IMR-90 (cell line): Measurements from ENCODE around the gene SPARC. TPM values are rescaled to one million over a fixed set of nuclear protein-coding genes. Genes with fewer than 3 reads are reported as not detected.
A peak's percentile ranks its signal among the peaks of the same experiment; 100 is the strongest.

Experiments used
- ATAC-seq: fragments of 200-7000 bp; cut with Tn5 transposase; 2 replicates; pipeline ENCODE4 v1.9.1; 2020; ENCODE audit warnings: low read depth, mild to moderate bottlenecking, moderate library complexity
- BruUV-seq: library from RNA; stranded (reverse); fragments of 400-500 nt; replicated peaks from 2 replicates; lab custom pipeline; 2021; lab: Mats Ljungman, UMichigan
- CTCF ChIA-PET: fragments of 300-600 bp; formaldehyde crosslinking; extraction: SDS; loops from one replicate; lab custom pipeline; 2021; ENCODE audit warnings: antibody characterized with exemption; lab: Yijun Ruan, JAX
- POLR2A ChIA-PET: fragments of 300-600 bp; sonication (Branson Sonifier 250); formaldehyde crosslinking; loops from one replicate; lab custom pipeline; 2022; ENCODE audit warnings: antibody characterized with exemption; ENCODE audit not compliant: unreplicated experiment; lab: Charles Lee
- DNase-seq: peaks from one replicate; pipeline ENCODE4 v3.0.0; 2013
- H2AFZ ChIP-seq: replicated peaks from 2 replicates; pipeline ENCODE3; 2013; ENCODE audit warnings: low read length, mild to moderate bottlenecking; ENCODE audit not compliant: poor library complexity
- H2AK5ac ChIP-seq: 2 replicates; pipeline ENCODE4 v1.6.1; 2013; ENCODE audit warnings: low read depth, low read length, inconsistent platforms
- H2AK9ac ChIP-seq: replicated peaks from 2 replicates; pipeline ENCODE3; 2013; ENCODE audit warnings: mild to moderate bottlenecking, low read depth, low read length, moderate library complexity; ENCODE audit not compliant: poor library complexity
- H2BK120ac ChIP-seq: 2 replicates; pipeline ENCODE4 v1.6.1; 2013; ENCODE audit warnings: low read depth, low read length, inconsistent platforms
- H2BK15ac ChIP-seq: 3 replicates; pipeline ENCODE4 v1.6.1; 2013; ENCODE audit warnings: low read depth, low read length, inconsistent platforms
- H2BK20ac ChIP-seq: 2 replicates; pipeline ENCODE4 v1.6.1; 2013; ENCODE audit warnings: low read depth, mild to moderate bottlenecking, inconsistent platforms, low read length, moderate library complexity
- H2BK5ac ChIP-seq: 2 replicates; pipeline ENCODE4 v1.6.1; 2013; ENCODE audit warnings: mild to moderate bottlenecking, low read depth, low read length, inconsistent platforms; ENCODE audit not compliant: poor library complexity, severe bottlenecking
- H3K14ac ChIP-seq: replicated peaks from 2 replicates; pipeline ENCODE4 v1.6.1; 2013; ENCODE audit warnings: low read depth, low read length, inconsistent platforms
- H3K18ac ChIP-seq: 2 replicates; pipeline ENCODE4 v1.6.1; 2013; ENCODE audit warnings: low read depth, low read length, control low read depth
- H3K23ac ChIP-seq: 2 replicates; pipeline ENCODE4 v1.6.1; 2013; ENCODE audit warnings: low read depth, low read length, inconsistent platforms
- H3K27ac ChIP-seq: 2 replicates; pipeline ENCODE4 v1.5.1; 2013; ENCODE audit warnings: mild to moderate bottlenecking, control low read depth, low read length; ENCODE audit not compliant: insufficient read depth
- H3K27me3 ChIP-seq: 2 replicates; pipeline ENCODE4 v1.6.1; 2013; ENCODE audit warnings: low read length; ENCODE audit not compliant: control insufficient read depth, insufficient read depth
- H3K36me3 ChIP-seq: 2 replicates; pipeline ENCODE4 v1.6.1; 2013; ENCODE audit warnings: low read length, mixed read lengths; ENCODE audit not compliant: control insufficient read depth, insufficient read depth
- H3K4ac ChIP-seq: 2 replicates; pipeline ENCODE4 v1.6.1; 2013; ENCODE audit warnings: low read depth, low read length, inconsistent platforms
- H3K4me1 ChIP-seq: 2 replicates; pipeline ENCODE4 v1.6.1; 2013; ENCODE audit warnings: low read length, mixed read lengths; ENCODE audit not compliant: control insufficient read depth, insufficient read depth
- H3K4me2 ChIP-seq: 2 replicates; pipeline ENCODE4 v1.6.1; 2013; ENCODE audit warnings: low read depth, mild to moderate bottlenecking, control low read depth, low read length, moderate library complexity
- H3K4me3 ChIP-seq: 2 replicates; pipeline ENCODE4 v1.5.1; 2013; ENCODE audit warnings: low read depth, mild to moderate bottlenecking, control low read depth, low read length, moderate library complexity; ENCODE audit not compliant: insufficient read depth
- H3K56ac ChIP-seq: 2 replicates; pipeline ENCODE4 v1.6.1; 2013; ENCODE audit warnings: low read length, inconsistent platforms; ENCODE audit not compliant: insufficient read depth; ENCODE audit errors: extremely low read depth
- H3K79me1 ChIP-seq, 2 experiments: 2 replicates each; pipeline ENCODE4 v1.6.1; 2013; ENCODE audit warnings: low read length in 2 of 2, inconsistent platforms in 1 of 2, low read depth in 1 of 2
- H3K9ac ChIP-seq: 2 replicates; pipeline ENCODE4 v1.6.1; 2013; ENCODE audit warnings: low read depth, low read length, control low read depth
- H3K9me1 ChIP-seq: 2 replicates; pipeline ENCODE4 v1.6.1; 2013; ENCODE audit warnings: low read length, inconsistent platforms; ENCODE audit not compliant: insufficient read depth
- H3K9me3 ChIP-seq: 2 replicates; pipeline ENCODE4 v1.6.1; 2013; ENCODE audit warnings: low read length; ENCODE audit not compliant: control insufficient read depth, insufficient read depth
- H4K20me1 ChIP-seq: 2 replicates; pipeline ENCODE4 v1.6.1; 2013; ENCODE audit warnings: low read length, inconsistent platforms; ENCODE audit not compliant: insufficient read depth
- H4K5ac ChIP-seq: 2 replicates; pipeline ENCODE4 v1.6.1; 2013; ENCODE audit warnings: mild to moderate bottlenecking, low read depth, low read length, control low read depth
- H4K8ac ChIP-seq, 2 experiments: 2 replicates each; pipeline ENCODE4 v1.6.1; 2013; ENCODE audit warnings: low read depth in 2 of 2, low read length in 2 of 2, control low read depth in 1 of 2, inconsistent platforms in 1 of 2
- H4K91ac ChIP-seq: 2 replicates; pipeline ENCODE4 v1.6.1; 2013; ENCODE audit warnings: low read depth, low read length, inconsistent platforms; ENCODE audit not compliant: insufficient read depth
- POLR2A ChIP-seq: IDR thresholded peaks from 2 replicates; pipeline ENCODE4 v1.6.1; 2012; ENCODE audit warnings: mild to moderate bottlenecking, low read depth, low read length
- RFX5 ChIP-seq: IDR thresholded peaks from 2 replicates; pipeline ENCODE4 v1.8.0; 2012; ENCODE audit warnings: low read depth, mild to moderate bottlenecking, low read length, moderate library complexity
- WGBS, 2 experiments: methylation state at CpG; one replicate each; pipeline versions ENCODE4 v1.1.5 to v1.1.7; 2013; ENCODE audit warnings: missing lambda C conversion rate in 2 of 2; ENCODE audit not compliant: insufficient read length in 1 of 2; ENCODE audit errors: extremely low coverage in 2 of 2; 5-methylcytosine and 5-hydroxymethylcytosine counted together
- dilution Hi-C: fragments of 300-500 bp; cut with HindIII; formaldehyde crosslinking; loops from one replicate; pipeline ENCODE4 v1.14.3; 2018; ENCODE audit warnings: low sequenced_read_pairs; ENCODE audit not compliant: unreplicated experiment
- in situ Hi-C: fragments of 300-500 bp; cut with MboI; formaldehyde crosslinking; loops from 3 replicates; pipeline ENCODE4 v1.14.3; 2019; ENCODE audit warnings: low sequenced_read_pairs, inconsistent platforms, mixed read lengths
- intact Hi-C: fragments of 100-400 bp; cut with micrococcal nuclease; formaldehyde crosslinking; loops from 2 replicates; pipeline ENCODE4 v1.10.0; 2022
- polyA plus RNA-seq, 3 experiments: library from polyadenylated mRNA; depleted of rRNA; stranded (reverse); fragments of >200 nt; gene quantifications; 2 replicates each; pipeline ENCODE4 v1.2.3, GENCODE V29; 2012; ENCODE audit warnings: low replicate concordance in 1 of 3
- total RNA-seq: library from RNA; depleted of rRNA; stranded (reverse); fragments of >200 nt; gene quantifications from 2 replicates; pipeline ENCODE4 v1.2.3, GENCODE V29; 2012

SPARC gene
- total and polyA plus RNA-seq, 2 of the 4 experiments (the other 2 are of a cell fraction): 1,186 to 4,692 TPM

DNA sequence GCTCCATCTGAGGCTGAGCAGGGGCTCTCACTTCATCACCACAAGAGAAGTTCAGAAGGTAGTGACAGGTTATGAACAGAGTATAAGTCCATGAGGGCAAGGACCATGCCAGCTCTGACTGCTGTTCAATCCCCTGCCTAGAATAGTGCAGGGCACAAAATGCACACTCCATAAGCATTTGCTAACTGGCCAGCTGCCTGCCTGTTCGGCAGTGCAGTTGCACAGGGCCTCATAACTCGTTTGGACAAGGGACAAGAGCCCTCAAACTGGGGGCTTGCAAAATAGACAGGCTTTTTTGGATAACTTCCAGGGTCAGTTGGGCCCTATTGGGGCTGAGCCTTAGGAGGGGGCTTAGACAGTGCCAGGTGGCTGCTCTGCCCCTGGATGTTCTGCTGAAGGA lies 21.1 kb downstream of the SPARC start:
- Histone ChIP-seq H2BK15ac (no peak overlapping the region), H3K27ac (peak overlapping the region; percentile 57), H3K56ac (no peak overlapping the region), H4K91ac (no peak overlapping the region), H4K20me1 (peaks cover 93% of the 10 kb centered on the region), H3K4me1 (peaks cover 39% of the 10 kb centered on the region), H3K4ac (peak overlapping the region; percentile 54), H3K9ac (no peak overlapping the region), H2AK9ac (no peak overlapping the region), H3K18ac (peak overlapping the region; percentile 16), H3K14ac (peak overlapping the region; percentile 46; the same call in 1 of the 2 replicates), H3K79me1 (peaks cover 25 to 75% of the 10 kb centered on the region in 2 experiments), H2AFZ (peak overlapping the region; percentile 1), H3K27me3 (no peaks in the 10 kb centered on the region), H2BK20ac (peak overlapping the region; percentile 17; the same call in 1 of the 2 replicates), H3K36me3 (peaks cover 85% of the 10 kb centered on the region), H2BK5ac (peak overlapping the region; percentile 54), H2AK5ac (peak overlapping the region; percentile 85; the same call in 1 of the 2 replicates), H3K9me3 (no peaks in the 10 kb centered on the region), H3K23ac (peak overlapping the region; percentile 49), H3K4me3 (no peak overlapping the region), H3K9me1 (peaks cover 12% of the 10 kb centered on the region), H2BK120ac (peak overlapping the region; percentile 29; the same call in 1 of the 2 replicates), H4K8ac (peak overlapping the region in 1 of 2 experiments; percentile 56; a peak in 1 of 4 replicates), H3K4me2 (no peak overlapping the region), H4K5ac (no peak overlapping the region; the same call in 1 of the 2 replicates)
- in situ Hi-C loops (no loop called here), dilution Hi-C loops (no loop called here), intact Hi-C loops (no loop called here)
- POLR2A ChIA-PET: interaction anchor here (0.9 to 1.6 kb wide), 4 partner anchors 12 to 75 kb away, joined by 4 to 9 read pairs (median 5); no protein-coding TSS in a partner anchor
- CTCF ChIA-PET: interaction anchor here (1.5 kb wide), 2 partner anchors 11 to 17 kb away, joined by 4 read pairs; no protein-coding TSS in a partner anchor
- no peak for DNase-seq
- peak; percentile 3; the same call in 1 of the 2 replicates for ATAC-seq
- no TSS peak for BruUV-seq
- 10% methylated on average over 2 of the region's 2 CpGs; no CpG with 5 or more reads in 1 of the 2 experiments for WGBS, 2 experiments
- TF ChIP-seq RFX5 (no peak), POLR2A (0 out of 2 replicates have a peak, but pooled peaks have one; percentile 12)
